Measurements from ENCODE around the gene PAIP2.

GRCh38 chr5:139358064-139358463, 16.4 kb downstream of the PAIP2 start:
- TF ChIP-seq CTCF (conservative IDR thresholded peaks at IDR 0.05; ENCODE audit: low read length) = no peak
- no peak for TF ChIP-seq EZH2phosphoT487 (IDR thresholded peaks at IDR 0.05; ENCODE audit: borderline replicate concordance)

All from Loucy (cell line).